GM23338 (cell line): ENCODE measurements around the gene MUC5AC.
"Not testable (repeated sequence)": the region's sequence is repeated elsewhere in the genome, so short reads cannot be mapped to it uniquely, and the experiment has no call there.

Source experiments
- CREB1 ChIP-seq: fragments of 250-450 bp; sonication (Bioruptor Pico); IDR thresholded peaks from 2 replicates; pipeline ENCODE4 v1.5.0; 2020; ENCODE audit warnings: low read depth, mild to moderate bottlenecking, moderate library complexity
- EZH2 ChIP-seq: fragments of 200-600 bp; sonication (generic); IDR thresholded peaks from one replicate; pipeline ENCODE4 v1.8.0; 2017; ENCODE audit warnings: antibody characterized with exemption, mild to moderate bottlenecking, low read depth; ENCODE audit not compliant: unreplicated experiment
- EZH2phosphoT487 ChIP-seq: fragments of 200-600 bp; sonication (generic); IDR thresholded peaks from one replicate; pipeline ENCODE4 v1.8.1; 2018; ENCODE audit warnings: antibody characterized with exemption; ENCODE audit not compliant: unreplicated experiment
- NANOG ChIP-seq: IDR thresholded peaks from 2 replicates; pipeline ENCODE4 v1.6.1; 2016; ENCODE audit warnings: antibody characterized with exemption, borderline replicate concordance
- POLR2AphosphoS5 ChIP-seq: IDR thresholded peaks from 2 replicates; pipeline ENCODE4 v1.6.1; 2016; ENCODE audit warnings: antibody characterized with exemption, low read depth
- STAT1 ChIP-seq: IDR thresholded peaks from one replicate; pipeline ENCODE4 v1.6.1; 2016; ENCODE audit warnings: antibody characterized with exemption; ENCODE audit not compliant: unreplicated experiment
- TF ChIP-seq, protein P1 (sequence below), 2 experiments: fragments of 200-600 bp in 1 of 2; sonication (generic) in 1 of 2; conservative IDR thresholded peaks; 2 replicates each; pipeline versions ENCODE4 v1.5.1 to v1.6.1; 2016 to 2017; ENCODE audit warnings: antibody characterized with exemption in 2 of 2, low read depth in 2 of 2, mild to moderate bottlenecking in 2 of 2, moderate library complexity in 1 of 2
- TF ChIP-seq, protein P2 (sequence below): IDR thresholded peaks from one replicate; pipeline ENCODE4 v1.6.1; 2018; ENCODE audit warnings: antibody characterized with exemption; ENCODE audit not compliant: unreplicated experiment
- TF ChIP-seq, protein P3 (sequence below): IDR thresholded peaks from 2 replicates; pipeline ENCODE4 v1.6.1; 2016; ENCODE audit warnings: antibody characterized with exemption

DNA sequence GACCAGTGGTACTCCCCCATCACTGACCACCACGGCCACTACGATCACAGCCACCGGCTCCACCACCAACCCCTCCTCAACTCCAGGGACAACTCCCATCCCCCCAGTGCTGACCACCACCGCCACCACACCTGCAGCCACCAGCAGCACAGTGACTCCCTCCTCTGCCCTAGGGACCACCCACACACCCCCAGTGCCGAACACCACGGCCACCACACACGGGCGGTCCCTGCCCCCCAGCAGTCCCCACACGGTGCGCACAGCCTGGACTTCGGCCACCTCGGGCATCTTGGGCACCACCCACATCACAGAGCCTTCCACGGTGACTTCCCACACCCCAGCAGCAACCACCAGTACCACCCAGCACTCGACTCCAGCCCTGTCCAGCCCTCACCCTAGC is 89.3 kb downstream of the MUC5AC start:
- TF ChIP-seq, protein P1, sequence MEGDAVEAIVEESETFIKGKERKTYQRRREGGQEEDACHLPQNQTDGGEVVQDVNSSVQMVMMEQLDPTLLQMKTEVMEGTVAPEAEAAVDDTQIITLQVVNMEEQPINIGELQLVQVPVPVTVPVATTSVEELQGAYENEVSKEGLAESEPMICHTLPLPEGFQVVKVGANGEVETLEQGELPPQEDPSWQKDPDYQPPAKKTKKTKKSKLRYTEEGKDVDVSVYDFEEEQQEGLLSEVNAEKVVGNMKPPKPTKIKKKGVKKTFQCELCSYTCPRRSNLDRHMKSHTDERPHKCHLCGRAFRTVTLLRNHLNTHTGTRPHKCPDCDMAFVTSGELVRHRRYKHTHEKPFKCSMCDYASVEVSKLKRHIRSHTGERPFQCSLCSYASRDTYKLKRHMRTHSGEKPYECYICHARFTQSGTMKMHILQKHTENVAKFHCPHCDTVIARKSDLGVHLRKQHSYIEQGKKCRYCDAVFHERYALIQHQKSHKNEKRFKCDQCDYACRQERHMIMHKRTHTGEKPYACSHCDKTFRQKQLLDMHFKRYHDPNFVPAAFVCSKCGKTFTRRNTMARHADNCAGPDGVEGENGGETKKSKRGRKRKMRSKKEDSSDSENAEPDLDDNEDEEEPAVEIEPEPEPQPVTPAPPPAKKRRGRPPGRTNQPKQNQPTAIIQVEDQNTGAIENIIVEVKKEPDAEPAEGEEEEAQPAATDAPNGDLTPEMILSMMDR (conservative IDR thresholded peaks at IDR 0.05; ENCODE audit: low read depth in 2 of 2): not testable (repeated sequence)
- TF ChIP-seq, protein P2, sequence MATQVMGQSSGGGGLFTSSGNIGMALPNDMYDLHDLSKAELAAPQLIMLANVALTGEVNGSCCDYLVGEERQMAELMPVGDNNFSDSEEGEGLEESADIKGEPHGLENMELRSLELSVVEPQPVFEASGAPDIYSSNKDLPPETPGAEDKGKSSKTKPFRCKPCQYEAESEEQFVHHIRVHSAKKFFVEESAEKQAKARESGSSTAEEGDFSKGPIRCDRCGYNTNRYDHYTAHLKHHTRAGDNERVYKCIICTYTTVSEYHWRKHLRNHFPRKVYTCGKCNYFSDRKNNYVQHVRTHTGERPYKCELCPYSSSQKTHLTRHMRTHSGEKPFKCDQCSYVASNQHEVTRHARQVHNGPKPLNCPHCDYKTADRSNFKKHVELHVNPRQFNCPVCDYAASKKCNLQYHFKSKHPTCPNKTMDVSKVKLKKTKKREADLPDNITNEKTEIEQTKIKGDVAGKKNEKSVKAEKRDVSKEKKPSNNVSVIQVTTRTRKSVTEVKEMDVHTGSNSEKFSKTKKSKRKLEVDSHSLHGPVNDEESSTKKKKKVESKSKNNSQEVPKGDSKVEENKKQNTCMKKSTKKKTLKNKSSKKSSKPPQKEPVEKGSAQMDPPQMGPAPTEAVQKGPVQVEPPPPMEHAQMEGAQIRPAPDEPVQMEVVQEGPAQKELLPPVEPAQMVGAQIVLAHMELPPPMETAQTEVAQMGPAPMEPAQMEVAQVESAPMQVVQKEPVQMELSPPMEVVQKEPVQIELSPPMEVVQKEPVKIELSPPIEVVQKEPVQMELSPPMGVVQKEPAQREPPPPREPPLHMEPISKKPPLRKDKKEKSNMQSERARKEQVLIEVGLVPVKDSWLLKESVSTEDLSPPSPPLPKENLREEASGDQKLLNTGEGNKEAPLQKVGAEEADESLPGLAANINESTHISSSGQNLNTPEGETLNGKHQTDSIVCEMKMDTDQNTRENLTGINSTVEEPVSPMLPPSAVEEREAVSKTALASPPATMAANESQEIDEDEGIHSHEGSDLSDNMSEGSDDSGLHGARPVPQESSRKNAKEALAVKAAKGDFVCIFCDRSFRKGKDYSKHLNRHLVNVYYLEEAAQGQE: not testable (repeated sequence)
- not testable (repeated sequence) for TF ChIP-seq EZH2; POLR2AphosphoS5; EZH2phosphoT487; STAT1; NANOG; CREB1 (CRISPR knock-in tag)
- TF ChIP-seq, protein P3, sequence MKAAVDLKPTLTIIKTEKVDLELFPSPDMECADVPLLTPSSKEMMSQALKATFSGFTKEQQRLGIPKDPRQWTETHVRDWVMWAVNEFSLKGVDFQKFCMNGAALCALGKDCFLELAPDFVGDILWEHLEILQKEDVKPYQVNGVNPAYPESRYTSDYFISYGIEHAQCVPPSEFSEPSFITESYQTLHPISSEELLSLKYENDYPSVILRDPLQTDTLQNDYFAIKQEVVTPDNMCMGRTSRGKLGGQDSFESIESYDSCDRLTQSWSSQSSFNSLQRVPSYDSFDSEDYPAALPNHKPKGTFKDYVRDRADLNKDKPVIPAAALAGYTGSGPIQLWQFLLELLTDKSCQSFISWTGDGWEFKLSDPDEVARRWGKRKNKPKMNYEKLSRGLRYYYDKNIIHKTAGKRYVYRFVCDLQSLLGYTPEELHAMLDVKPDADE: not testable (repeated sequence)
